Heart right ventricle (tissue), 16 donors: Measurements from ENCODE around the gene POGLUT2. TPM values are rescaled to one million over a fixed set of nuclear protein-coding genes. Genes with fewer than 3 reads are reported as not detected.
A peak's percentile ranks its signal among the peaks of the same experiment; 100 is the strongest.

ENCODE experiments used
- ATAC-seq, 8 donors: fragments of 200-7000 bp; cut with Tn5 transposase; one replicate each; pipeline ENCODE4 v1.9.1; 2020; ENCODE audit warnings: mild to moderate bottlenecking in 8 of 8, moderate library complexity in 8 of 8, moderate number of reproducible peaks in 1 of 8
- DNase-seq, 2 donors: peaks; one replicate each; pipeline ENCODE4 v3.0.0-alpha.2; 2020
- H3K27ac ChIP-seq, 10 donors: fragments of 200-600 bp; sonication (generic) in 2 of 10; one replicate each; pipeline versions ENCODE4 v1.5.0 to v1.8.0; 2020 to 2022; ENCODE audit warnings: mild to moderate bottlenecking in 3 of 10
- H3K27me3 ChIP-seq, 7 donors: fragments of 200-600 bp; one replicate each; pipeline ENCODE4 v1.8.0; 2021 to 2022; ENCODE audit warnings: mild to moderate bottlenecking in 2 of 7
- H3K36me3 ChIP-seq, 9 donors: fragments of 200-600 bp; sonication (generic) in 1 of 9; one replicate each; pipeline versions ENCODE4 v1.5.0 to v1.8.0; 2020 to 2022; ENCODE audit warnings: mild to moderate bottlenecking in 2 of 9
- H3K4me1 ChIP-seq, 9 donors: fragments of 200-600 bp; sonication (generic) in 1 of 9; one replicate each; pipeline versions ENCODE4 v1.5.0 to v1.8.0; 2020 to 2022; ENCODE audit warnings: mild to moderate bottlenecking in 4 of 9
- H3K4me3 ChIP-seq, 10 donors: fragments of 200-600 bp; sonication (generic) in 2 of 10; one replicate each; pipeline versions ENCODE4 v1.5.0 to v1.8.0; 2020 to 2022; ENCODE audit warnings: mild to moderate bottlenecking in 7 of 10, moderate library complexity in 2 of 10
- H3K9me3 ChIP-seq, 11 donors: fragments of 200-600 bp in 10 of 11; sonication (generic) in 2 of 11; one replicate each; pipeline versions ENCODE4 v1.5.0 to v1.8.0; 2013 to 2022; ENCODE audit warnings: mild to moderate bottlenecking in 2 of 11, control low read depth in 1 of 11, moderate library complexity in 1 of 11
- CTCF ChIP-seq, 9 donors: fragments of 200-600 bp; sonication (generic) in 2 of 9; IDR thresholded peaks; one replicate each; pipeline versions ENCODE4 v1.5.0 to v1.8.0; 2021 to 2022; ENCODE audit warnings: antibody characterized with exemption in 9 of 9, mild to moderate bottlenecking in 5 of 9, moderate library complexity in 1 of 9
- WGBS, 2 donors: extraction: QIAGEN DNeasy Blood & Tissue Kit; methylation state at CpG; one replicate each; pipeline ENCODE4 v1.1.7; 2013; ENCODE audit warnings: inconsistent platforms in 1 of 2; 5-methylcytosine and 5-hydroxymethylcytosine counted together
- intact Hi-C, 10 donors: fragments of 100-400 bp; cut with DNase I; formaldehyde crosslinking; loops; one replicate each; pipeline versions ENCODE4 v1.11.1 to v1.14.2; 2022
- polyA plus RNA-seq, 2 donors: library from polyadenylated mRNA; stranded (reverse); fragments of 200-250 nt; gene quantifications; one replicate each; pipeline ENCODE4 v1.2.3, GENCODE V29; 2013
- total RNA-seq, 10 donors: library from RNA; stranded (reverse); fragmentation: NEBNext Ultra II Directional in 3 of 10; extraction: Animal tissue kit (Norgen Biotek cat#: 25700) in 3 of 10; gene quantifications; one replicate each; pipeline versions ENCODE4 v1.2.1 to v1.2.4, GENCODE V29; 2021 to 2023
- donor health status: Arrhythmogenic right ventricular cardiomyopathy.
- donor health status: ischemic (EF 13 %, LVEDD 7.1; RV severe dilation, severe dysfunction).
- donor health status: healthy with polysubstance abuse.
- donor health status: DM: no; HTN: yes; CAD: no.
- donor health status: DM: no; HTN: no; CAD: no.
- donor health status: ischemic (EF 25% LVEDD 6.9; RV normal size, moderate dysfunction).
- donor health status: ischemic (EF 25% LVEDD 5.7; RV mildly dilated, moderate dysfunction).
- donor health status: healthy.
- donor health status: DM: yes; HTN: yes; CAD: no.
- donor health status: Ischemic cardiomyopathy.
- donor health status: ischemic (EF 35%, LVEDD 5.7; RV mildly dilated, moderate dysfunction).
- donor health status: nonischemic (EF 11% LVEDD 7.7; RV severe dilation, severe dysfunction).
- donor health status: DM: yes; HTN: yes; CAD: no.
- donor health status: PGD.
- donor health status: ischemic (EF 29% LVEDD 5.4; RV normal size, mild dysfunction).
- donor health status: nonischemic (EF 23%, LVEDD 6.1; RV moderate dilation, normal function).

Gene POGLUT2
- total and polyA plus RNA-seq, 12 donors: 1.9 to 5.4 (median 2.8) TPM

GRCh38 chr13:102838273-102838672 lies 39.5 kb upstream of the POGLUT2 start:
- ATAC-seq (no peak), DNase-seq (no peak)
- Histone ChIP-seq H3K4me3 (no peak overlapping the region), H3K27me3 (no peaks in the 10 kb centered on the region), H3K9me3 (no peaks in the 10 kb centered on the region), H3K4me1 (no peaks in the 10 kb centered on the region), H3K27ac (no peak overlapping the region), H3K36me3 (peaks cover 0 to 99% (median 44%) of the 10 kb centered on the region in 9 donors)
- intact Hi-C loops: no loop called here
- WGBS, 2 donors: 77 to 81% methylated on average over 1 of the region's 1 CpG
- TF ChIP-seq CTCF (IDR thresholded peaks at IDR 0.05): no peak

- Histone ChIP-seq H3K36me3 (peaks cover 0 to 98% (median 45%) of the 10 kb centered on the region in 9 donors), H3K4me3 (no peak overlapping the region), H3K27ac (no peak overlapping the region), H3K27me3 (no peaks in the 10 kb centered on the region), H3K4me1 (no peaks in the 10 kb centered on the region), H3K9me3 (no peaks in the 10 kb centered on the region)
- WGBS, 2 donors: 96 to 99% methylated on average over 4 of the region's 4 CpGs
- intact Hi-C loops: no loop called here
- ATAC-seq (no peak), DNase-seq (no peak)
- no peak for TF ChIP-seq CTCF (IDR thresholded peaks at IDR 0.05)
Observed at GRCh38 chr13:102836471-102836870, 37.7 kb upstream of the POGLUT2 start.

GRCh38 chr13:102830646-102831045 lies 31.9 kb upstream of the POGLUT2 start:
- Histone ChIP-seq H3K4me3 (no peak overlapping the region), H3K27me3 (no peaks in the 10 kb centered on the region), H3K27ac (no peak overlapping the region), H3K4me1 (peaks cover 0 to 7% (median 1%) of the 10 kb centered on the region in 9 donors), H3K36me3 (peaks cover 0 to 95% (median 30%) of the 10 kb centered on the region in 9 donors), H3K9me3 (no peaks in the 10 kb centered on the region)
- TF ChIP-seq CTCF (IDR thresholded peaks at IDR 0.05): no peak
- WGBS, 2 donors: 33 to 39% methylated on average over 4 of the region's 4 CpGs
- DNase-seq: no peak
- intact Hi-C loops: no loop called here
- ATAC-seq: peak in 1 of 8 donors; percentile 44

GRCh38 chr13:102825921-102826706 lies 27.3 kb upstream of the POGLUT2 start:
- Histone ChIP-seq H3K4me1 (peaks cover 0 to 7% (median 3%) of the 10 kb centered on the region in 9 donors), H3K36me3 (peaks cover 0 to 95% (median 44%) of the 10 kb centered on the region in 9 donors), H3K27ac (no peak overlapping the region), H3K27me3 (no peaks in the 10 kb centered on the region), H3K9me3 (peaks cover 0 to 6% (median 0%) of the 10 kb centered on the region in 11 donors), H3K4me3 (no peak overlapping the region)
- DNase-seq (no peak), ATAC-seq (peak in 1 of 8 donors; percentile 10)
- WGBS, 2 donors: 83 to 88% methylated on average over 8 of the region's 8 CpGs
- intact Hi-C loops: no loop called here
- no peak for TF ChIP-seq CTCF (IDR thresholded peaks at IDR 0.05)
